ENCODE measurements around the gene GNG7.

GNG7 gene

DNA sequence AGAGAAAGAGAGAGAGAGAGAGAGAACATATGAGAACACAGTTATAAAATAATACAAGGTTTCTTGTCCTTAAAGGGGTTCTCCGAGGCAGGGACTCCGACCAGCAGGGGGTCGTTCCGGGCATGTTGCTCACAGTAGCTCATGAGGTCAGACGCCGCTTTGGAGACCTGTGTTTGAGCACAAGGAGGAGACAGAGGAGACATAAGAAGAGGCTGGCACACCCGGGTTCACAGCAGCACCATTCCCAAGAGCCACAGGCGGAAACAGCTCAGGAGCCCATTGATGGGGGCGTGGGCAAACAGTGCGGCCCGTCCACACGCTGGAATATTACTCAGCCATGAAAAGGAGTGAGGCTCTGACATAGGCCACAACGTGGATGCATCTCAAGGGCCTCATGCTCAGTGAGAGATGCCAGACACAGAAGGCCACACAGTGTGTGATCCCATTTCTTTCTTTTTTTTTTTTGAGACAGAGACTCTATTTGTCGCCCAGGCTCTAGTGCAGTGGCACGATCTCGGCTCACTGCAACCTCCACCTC is 187.4 kb downstream of the GNG7 start:
- Histone ChIP-seq H3K4me2 (ENCODE audit: low read length) (no peak overlapping the region), H3K27ac (ENCODE audit: low read depth, low read length) (no peak overlapping the region), H3K27me3 (ENCODE audit: control insufficient read depth, low read length) (no peaks in the 10 kb centered on the region), H3K9me3 (ENCODE audit: control insufficient read depth, insufficient read depth, low read length) (no peaks in the 10 kb centered on the region), H3K36me3 (ENCODE audit: control insufficient read depth, low read length) (peaks cover 3% of the 10 kb centered on the region), H3F3A (ENCODE audit: control insufficient read depth, insufficient read depth) (no peaks in the 10 kb centered on the region), H3K4me1 (ENCODE audit: control insufficient read depth, low read length) (peaks cover 14% of the 10 kb centered on the region), H3K9me2 (replicated peaks; ENCODE audit: control insufficient read depth, low read length) (no peaks in the 10 kb centered on the region), H3K4me3 (ENCODE audit: low read length) (no peak overlapping the region), H4K20me1 (ENCODE audit: control insufficient read depth, insufficient read depth, low read depth, low read length) (no peaks in the 10 kb centered on the region), H3K79me2 (ENCODE audit: control insufficient read depth, low read length) (no peaks in the 10 kb centered on the region)
- TF ChIP-seq, protein P1, sequence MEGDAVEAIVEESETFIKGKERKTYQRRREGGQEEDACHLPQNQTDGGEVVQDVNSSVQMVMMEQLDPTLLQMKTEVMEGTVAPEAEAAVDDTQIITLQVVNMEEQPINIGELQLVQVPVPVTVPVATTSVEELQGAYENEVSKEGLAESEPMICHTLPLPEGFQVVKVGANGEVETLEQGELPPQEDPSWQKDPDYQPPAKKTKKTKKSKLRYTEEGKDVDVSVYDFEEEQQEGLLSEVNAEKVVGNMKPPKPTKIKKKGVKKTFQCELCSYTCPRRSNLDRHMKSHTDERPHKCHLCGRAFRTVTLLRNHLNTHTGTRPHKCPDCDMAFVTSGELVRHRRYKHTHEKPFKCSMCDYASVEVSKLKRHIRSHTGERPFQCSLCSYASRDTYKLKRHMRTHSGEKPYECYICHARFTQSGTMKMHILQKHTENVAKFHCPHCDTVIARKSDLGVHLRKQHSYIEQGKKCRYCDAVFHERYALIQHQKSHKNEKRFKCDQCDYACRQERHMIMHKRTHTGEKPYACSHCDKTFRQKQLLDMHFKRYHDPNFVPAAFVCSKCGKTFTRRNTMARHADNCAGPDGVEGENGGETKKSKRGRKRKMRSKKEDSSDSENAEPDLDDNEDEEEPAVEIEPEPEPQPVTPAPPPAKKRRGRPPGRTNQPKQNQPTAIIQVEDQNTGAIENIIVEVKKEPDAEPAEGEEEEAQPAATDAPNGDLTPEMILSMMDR (IDR thresholded peaks at IDR 0.05; ENCODE audit: low read depth, low read length, poor library complexity, severe bottlenecking) = no peak
- no peak for TF ChIP-seq EZH2phosphoT487 (IDR thresholded peaks at IDR 0.05; ENCODE audit: borderline replicate concordance, low read length)

DNA sequence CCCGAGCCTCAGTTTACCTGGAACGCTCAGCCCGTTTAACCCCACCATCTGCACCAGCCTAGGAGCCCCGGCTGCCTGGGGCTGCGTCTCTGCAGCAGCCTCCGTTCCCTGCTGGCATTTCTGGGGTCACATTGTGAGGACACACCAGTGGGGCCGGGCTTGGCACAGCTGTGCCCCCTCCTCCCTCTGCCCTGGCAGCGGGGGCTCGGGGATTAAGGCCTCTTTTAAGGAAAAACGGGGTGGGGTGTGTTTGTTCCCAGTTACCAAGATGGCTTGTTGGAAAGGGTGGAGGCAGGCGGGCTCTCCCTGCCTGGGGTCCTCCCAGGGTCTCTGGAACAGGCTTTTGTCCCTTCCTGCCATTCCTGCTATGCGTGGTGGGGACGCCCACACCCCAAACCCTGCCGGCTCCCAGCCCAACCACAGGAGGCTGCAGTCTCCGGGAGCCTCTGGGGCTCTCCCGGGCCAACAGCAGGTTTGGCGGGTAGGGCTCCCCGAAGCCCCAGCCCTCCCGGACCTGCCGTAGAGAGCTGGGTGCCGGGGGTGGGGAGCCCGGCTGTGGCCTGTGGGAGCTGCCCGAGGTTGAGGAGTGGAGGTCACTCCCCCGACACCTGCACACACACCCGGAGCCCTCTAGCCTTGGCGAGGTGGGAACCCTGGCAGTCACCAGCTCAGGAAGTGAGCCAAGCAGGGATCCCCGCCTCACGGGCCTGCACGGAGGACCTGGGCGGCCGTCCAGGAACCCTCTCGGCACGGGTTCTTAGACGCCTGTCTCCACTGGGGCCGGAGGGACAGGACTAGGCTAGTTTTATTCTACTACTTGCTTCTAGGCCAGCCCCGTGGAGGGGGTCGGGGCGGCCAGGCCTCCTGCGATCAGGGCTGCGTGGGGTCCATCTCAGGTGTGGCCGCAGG is 189.7 kb downstream of the GNG7 start:
- Histone ChIP-seq H4K20me1 (ENCODE audit: control insufficient read depth, insufficient read depth, low read depth, low read length) (no peaks in the 10 kb centered on the region), H3K4me3 (ENCODE audit: low read length) (no peak overlapping the region), H3K79me2 (ENCODE audit: control insufficient read depth, low read length) (no peaks in the 10 kb centered on the region), H3K4me2 (ENCODE audit: low read length) (0 out of 2 replicates have a peak overlapping the region, but pooled peaks have one; percentile 40), H3K27me3 (ENCODE audit: control insufficient read depth, low read length) (no peaks in the 10 kb centered on the region), H3K27ac (ENCODE audit: low read depth, low read length) (no peak overlapping the region), H3K36me3 (ENCODE audit: control insufficient read depth, low read length) (no peaks in the 10 kb centered on the region; the same call in 1 of the 2 replicates), H3F3A (ENCODE audit: control insufficient read depth, insufficient read depth) (0 out of 2 replicates have a peak, but pooled peaks cover 5% of the 10 kb centered on the region), H3K9me2 (replicated peaks; ENCODE audit: control insufficient read depth, low read length) (no peaks in the 10 kb centered on the region), H3K4me1 (ENCODE audit: control insufficient read depth, low read length) (peaks cover 28% of the 10 kb centered on the region), H3K9me3 (ENCODE audit: control insufficient read depth, insufficient read depth, low read length) (no peaks in the 10 kb centered on the region)
- TF ChIP-seq EZH2phosphoT487 (IDR thresholded peaks at IDR 0.05; ENCODE audit: borderline replicate concordance, low read length) = no peak
- TF ChIP-seq, protein P1 (IDR thresholded peaks at IDR 0.05; ENCODE audit: low read depth, low read length, poor library complexity, severe bottlenecking) = no peak

DNA sequence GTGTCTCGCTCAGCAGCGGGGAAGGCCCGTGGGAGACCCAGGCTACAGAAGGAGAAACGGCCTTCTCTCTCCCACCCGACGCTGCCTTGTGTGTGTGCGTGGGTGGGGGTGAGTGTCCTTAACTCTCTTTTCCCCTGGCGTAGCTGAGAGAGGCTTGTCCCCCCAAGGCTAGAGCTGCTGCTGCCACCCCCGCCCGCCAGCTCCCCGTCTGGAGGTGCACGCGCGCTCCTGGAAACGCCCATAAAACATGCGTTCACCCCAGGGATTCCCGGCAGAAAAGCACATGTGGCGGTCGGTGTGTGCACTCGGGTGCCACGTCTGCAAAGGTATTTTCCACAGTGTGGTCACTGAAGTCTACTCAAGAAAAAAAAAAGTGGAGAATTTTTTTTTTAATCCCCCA is 190.5 kb downstream of the GNG7 start:
- Histone ChIP-seq H3K9me3 (ENCODE audit: control insufficient read depth, insufficient read depth, low read length) (no peaks in the 10 kb centered on the region), H3K9me2 (replicated peaks; ENCODE audit: control insufficient read depth, low read length) (no peaks in the 10 kb centered on the region), H3K36me3 (ENCODE audit: control insufficient read depth, low read length) (no peaks in the 10 kb centered on the region; the same call in 1 of the 2 replicates), H3K27me3 (ENCODE audit: control insufficient read depth, low read length) (no peaks in the 10 kb centered on the region), H3K27ac (ENCODE audit: low read depth, low read length) (no peak overlapping the region), H3K79me2 (ENCODE audit: control insufficient read depth, low read length) (no peaks in the 10 kb centered on the region), H3F3A (ENCODE audit: control insufficient read depth, insufficient read depth) (0 out of 2 replicates have a peak, but pooled peaks cover 5% of the 10 kb centered on the region), H3K4me1 (ENCODE audit: control insufficient read depth, low read length) (peaks cover 36% of the 10 kb centered on the region), H3K4me2 (ENCODE audit: low read length) (peak overlapping the region; percentile 40; the same call in 1 of the 2 replicates), H3K4me3 (ENCODE audit: low read length) (no peak overlapping the region), H4K20me1 (ENCODE audit: control insufficient read depth, insufficient read depth, low read depth, low read length) (no peaks in the 10 kb centered on the region)
- no peak for TF ChIP-seq EZH2phosphoT487 (IDR thresholded peaks at IDR 0.05; ENCODE audit: borderline replicate concordance, low read length)
- TF ChIP-seq, protein P1 (IDR thresholded peaks at IDR 0.05; ENCODE audit: low read depth, low read length, poor library complexity, severe bottlenecking) = no peak

Data from DOHH2 (cell line).